Naive thymus-derived CD8-positive, alpha-beta T cell (primary cell): ENCODE data around the gene FRRS1L. TPM values are rescaled to one million over a fixed set of nuclear protein-coding genes. Genes with fewer than 3 reads are reported as not detected.

ENCODE experiments used
- ATAC-seq, 2 donors: fragments of 150-1000 bp; cut with Tn5 transposase in 1 of 2; sonication (Bioruptor Pico), chemical (Tn5 transposase) in 1 of 2; 1 replicate in 1 of 2; 2 replicates in 1 of 2; pipeline ENCODE4 v1.10.0; 2021; ENCODE audit warnings: mild to moderate bottlenecking in 2 of 2, moderate library complexity in 2 of 2
- POLR2A ChIA-PET: fragments of 350-600 bp; sonication (Branson Sonifier 250); formaldehyde crosslinking; loops from one replicate; lab custom pipeline; 2021; ENCODE audit warnings: antibody characterized with exemption; lab: Charles Lee
- DNase-seq, 10 donors: peaks; one replicate each; pipeline versions ENCODE4 v3.0.0 to v3.0.0-alpha.2; 2020 to 2022
- H3K27ac Mint-ChIP-seq, 10 donors: one replicate each; pipeline ENCODE4 v1.8.0; 2020 to 2022; ENCODE audit warnings: mild to moderate bottlenecking in 10 of 10, mixed read lengths in 10 of 10, moderate library complexity in 4 of 10, inconsistent platforms in 1 of 10
- H3K27me3 Mint-ChIP-seq, 5 donors: one replicate each; pipeline ENCODE4 v1.8.0; 2021 to 2022; ENCODE audit warnings: mixed read lengths in 5 of 5
- H3K36me3 Mint-ChIP-seq, 3 donors: one replicate each; pipeline ENCODE4 v1.8.0; 2020 to 2022; ENCODE audit warnings: mixed read lengths in 3 of 3, mild to moderate bottlenecking in 2 of 3, inconsistent platforms in 1 of 3
- H3K4me1 Mint-ChIP-seq, 4 donors: one replicate each; pipeline ENCODE4 v1.8.0; 2021 to 2022; ENCODE audit warnings: mixed read lengths in 4 of 4
- H3K4me3 Mint-ChIP-seq, 10 donors: one replicate each; pipeline ENCODE4 v1.8.0; 2020 to 2022; ENCODE audit warnings: mild to moderate bottlenecking in 10 of 10, mixed read lengths in 10 of 10, moderate library complexity in 6 of 10, inconsistent platforms in 1 of 10
- H3K9me3 Mint-ChIP-seq, 9 donors: one replicate each; pipeline ENCODE4 v1.8.0; 2020 to 2022; ENCODE audit warnings: mixed read lengths in 9 of 9, mild to moderate bottlenecking in 3 of 9, inconsistent platforms in 1 of 9, moderate library complexity in 1 of 9
- polyA plus RNA-seq, 3 donors: library from polyadenylated mRNA; unstranded; fragments of 300-500 nt; fragmentation: Illumina TruSeq; gene quantifications; one replicate each; pipeline ENCODE4 v1.2.3, GENCODE V29; 2021
- total RNA-seq, 8 experiments: library from RNA in 2 of 8; stranded (reverse) in 2 of 8; gene quantifications; one replicate each; pipeline ENCODE4 v1.2.3 and lab custom pipeline; 2021 to 2026

FRRS1L gene
- total and polyA plus RNA-seq, 5 experiments from 2014 or later = not detected

GRCh38 chr9:109120204-109120789, 46.8 kb downstream of the FRRS1L start:
- H3K27me3 Mint-ChIP-seq = no peaks in the 10 kb centered on the region
- peaks cover 0 to 6% (median 0%) of the 10 kb centered on the region in 3 donors for H3K36me3 Mint-ChIP-seq
- no peaks in the 10 kb centered on the region for H3K9me3 Mint-ChIP-seq
- H3K27ac Mint-ChIP-seq = peak overlapping the region in 7 of 10 donors; percentile 29 to 90 (median 59)
- DNase-seq (no peak), ATAC-seq (no peak)
- H3K4me1 Mint-ChIP-seq = peaks cover 14 to 38% (median 35%) of the 10 kb centered on the region in 4 donors
- peak overlapping the region; percentile 30 to 97 (median 88) for H3K4me3 Mint-ChIP-seq
- POLR2A ChIA-PET = interaction anchor here (0.6 to 4.7 kb wide), 12 partner anchors 10 to 186 kb away, joined by 3 to 33 read pairs (median 7); partner anchors contain the start of genes ABITRAM, CTNNAL1 and ELP1

- peaks cover 17 to 44% (median 42%) of the 10 kb centered on the region in 4 donors for H3K4me1 Mint-ChIP-seq
- POLR2A ChIA-PET = interaction anchor here (0.6 to 4.7 kb wide), 15 partner anchors 10 to 185 kb away, joined by 3 to 33 read pairs (median 5); partner anchors contain the start of genes ABITRAM, CTNNAL1 and ELP1
- H3K4me3 Mint-ChIP-seq = peak within 1 kb of the TSS; percentile 87 to 97 (median 94)
- ATAC-seq (peak; percentile 91 to 95), DNase-seq (peak; percentile 86 to 98 (median 94))
- no peaks in the 10 kb centered on the region for H3K27me3 Mint-ChIP-seq
- H3K9me3 Mint-ChIP-seq = no peaks in the 10 kb centered on the region
- peak within 1 kb of the TSS; percentile 74 to 94 (median 90) for H3K27ac Mint-ChIP-seq
- H3K36me3 Mint-ChIP-seq = peaks cover 0 to 12% (median 0%) of the 10 kb centered on the region in 3 donors
Measured at GRCh38 chr9:109119439-109120203, 47.4 kb downstream of the FRRS1L start, which contains the start of gene TMEM245. TSS of gene TMEM245 (minus strand) at chr9:109119947. CDS start at chr9:109119913, 34 bp downstream.

- Mint-ChIP-seq H3K27ac (peak overlapping the region; percentile 73 to 94 (median 88)), H3K36me3 (peaks cover 0 to 17% (median 0%) of the 10 kb centered on the region in 3 donors), H3K4me1 (peaks cover 22 to 51% (median 49%) of the 10 kb centered on the region in 4 donors), H3K27me3 (no peaks in the 10 kb centered on the region), H3K4me3 (peak overlapping the region; percentile 87 to 97 (median 94)), H3K9me3 (no peaks in the 10 kb centered on the region)
- no peak for ATAC-seq
- DNase-seq = no peak
- POLR2A ChIA-PET = interaction anchor here (0.9 to 4.7 kb wide), 13 partner anchors 9 to 1836 kb away, joined by 3 to 33 read pairs (median 6); partner anchors contain the start of genes ABITRAM, CTNNAL1, ELP1 and RAD23B
Measured at GRCh38 chr9:109118808-109119438, 48.1 kb downstream of the FRRS1L start.

- Mint-ChIP-seq H3K27me3 (no peaks in the 10 kb centered on the region), H3K4me1 (peaks cover 23 to 59% (median 57%) of the 10 kb centered on the region in 4 donors), H3K27ac (peak overlapping the region; percentile 73 to 94 (median 88)), H3K4me3 (peak overlapping the region; percentile 87 to 97 (median 94)), H3K9me3 (no peaks in the 10 kb centered on the region), H3K36me3 (peaks cover 0 to 21% (median 0%) of the 10 kb centered on the region in 3 donors)
- no peak for ATAC-seq
- peak in 1 of 10 donors; percentile 5 for DNase-seq
- POLR2A ChIA-PET = interaction anchor here (0.9 to 4.7 kb wide), 8 partner anchors 8 to 1835 kb away, joined by 3 to 33 read pairs (median 8); partner anchors contain the start of genes ABITRAM, CTNNAL1, ELP1 and RAD23B
Measured at GRCh38 chr9:109117856-109118807, 48.9 kb downstream of the FRRS1L start.

- peak overlapping the region in 6 of 10 donors; percentile 17 to 62 (median 24) for H3K27ac Mint-ChIP-seq
- DNase-seq (no peak), ATAC-seq (no peak)
- peaks cover 0 to 21% (median 0%) of the 10 kb centered on the region in 3 donors for H3K36me3 Mint-ChIP-seq
- POLR2A ChIA-PET = interaction anchor here (4.7 kb wide), 1 partner anchor 20 kb away, joined by 33 read pairs; no protein-coding TSS in a partner anchor
- no peaks in the 10 kb centered on the region for H3K9me3 Mint-ChIP-seq
- H3K4me3 Mint-ChIP-seq = peak overlapping the region in 6 of 10 donors; percentile 47 to 90 (median 64)
- H3K27me3 Mint-ChIP-seq = no peaks in the 10 kb centered on the region
- peaks cover 29 to 77% (median 74%) of the 10 kb centered on the region in 4 donors for H3K4me1 Mint-ChIP-seq
Measured at GRCh38 chr9:109115931-109116526, 51.0 kb downstream of the FRRS1L start.

GRCh38 chr9:109114670-109115069, 52.4 kb downstream of the FRRS1L start:
- Mint-ChIP-seq H3K27ac (peak overlapping the region in 6 of 10 donors; percentile 54 to 70 (median 63)), H3K9me3 (no peaks in the 10 kb centered on the region), H3K36me3 (peaks cover 0 to 21% (median 0%) of the 10 kb centered on the region in 3 donors), H3K4me1 (peaks cover 40 to 91% (median 81%) of the 10 kb centered on the region in 4 donors), H3K4me3 (peak overlapping the region in 8 of 10 donors; percentile 11 to 50 (median 36)), H3K27me3 (no peaks in the 10 kb centered on the region)
- DNase-seq = no peak
- no peak for ATAC-seq
- POLR2A ChIA-PET = interaction anchor here (0.8 kb wide), 1 partner anchor 23 kb away, joined by 4 read pairs; no protein-coding TSS in a partner anchor

GRCh38 chr9:109113892-109114609, 53.0 kb downstream of the FRRS1L start:
- Mint-ChIP-seq H3K4me3 (peak overlapping the region in 8 of 10 donors; percentile 25 to 57 (median 46)), H3K4me1 (peaks cover 40 to 96% (median 85%) of the 10 kb centered on the region in 4 donors), H3K9me3 (no peaks in the 10 kb centered on the region), H3K27me3 (no peaks in the 10 kb centered on the region), H3K27ac (peak overlapping the region in 9 of 10 donors; percentile 48 to 70 (median 62)), H3K36me3 (peaks cover 0 to 21% (median 0%) of the 10 kb centered on the region in 3 donors)
- no peak for ATAC-seq
- POLR2A ChIA-PET = no interaction called here
- DNase-seq = no peak

GRCh38 chr9:109113254-109113653, 53.8 kb downstream of the FRRS1L start:
- Mint-ChIP-seq H3K27me3 (no peaks in the 10 kb centered on the region), H3K36me3 (peaks cover 0 to 21% (median 0%) of the 10 kb centered on the region in 3 donors), H3K4me3 (peak overlapping the region in 5 of 10 donors; percentile 9 to 57 (median 42)), H3K27ac (peak overlapping the region in 7 of 10 donors; percentile 11 to 92 (median 60)), H3K9me3 (no peaks in the 10 kb centered on the region), H3K4me1 (peaks cover 37 to 96% (median 87%) of the 10 kb centered on the region in 4 donors)
- POLR2A ChIA-PET = no interaction called here
- DNase-seq (no peak), ATAC-seq (no peak)

GRCh38 chr9:109110329-109111021, 56.6 kb downstream of the FRRS1L start:
- peak overlapping the region; percentile 63 to 94 (median 88) for H3K27ac Mint-ChIP-seq
- H3K9me3 Mint-ChIP-seq = no peaks in the 10 kb centered on the region
- H3K27me3 Mint-ChIP-seq = no peaks in the 10 kb centered on the region
- peaks cover 35 to 89% (median 77%) of the 10 kb centered on the region in 4 donors for H3K4me1 Mint-ChIP-seq
- POLR2A ChIA-PET = interaction anchor here (1.0 to 3.4 kb wide), 2 partner anchors 8 to 9 kb away, joined by 3 to 20 read pairs; partner anchors contain the start of gene TMEM245
- peak overlapping the region in 9 of 10 donors; percentile 16 to 86 (median 68) for H3K4me3 Mint-ChIP-seq
- DNase-seq = peak in 4 of 10 donors; percentile 25 to 51 (median 42)
- H3K36me3 Mint-ChIP-seq = peaks cover 0 to 26% (median 3%) of the 10 kb centered on the region in 3 donors
- ATAC-seq = peak; percentile 72 to 85
